Measurements from ENCODE around the gene DDX10.

DNA sequence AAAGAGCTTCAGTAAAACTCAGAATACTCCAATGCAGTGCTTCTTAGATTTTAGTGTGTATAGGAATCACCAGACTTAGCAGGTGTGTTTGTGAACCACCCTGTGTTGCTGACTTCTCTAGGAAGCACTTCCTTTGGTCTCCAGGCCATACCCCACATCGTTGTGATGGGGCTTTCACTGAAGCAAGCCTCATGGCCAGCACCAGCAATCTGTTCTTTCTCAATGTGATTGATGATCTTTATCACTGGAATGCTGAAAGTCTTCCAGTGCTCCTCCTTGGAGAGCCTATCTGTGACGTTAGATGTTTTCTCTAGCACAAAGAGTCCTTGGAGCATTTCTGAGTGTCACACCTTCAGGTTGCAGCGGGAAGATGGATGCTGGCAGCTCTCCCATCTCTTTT lies 280.5 kb downstream of the DDX10 start:
- no peak for TF ChIP-seq POLR2A (IDR thresholded peaks at IDR 0.05)
- TF ChIP-seq, protein P1, sequence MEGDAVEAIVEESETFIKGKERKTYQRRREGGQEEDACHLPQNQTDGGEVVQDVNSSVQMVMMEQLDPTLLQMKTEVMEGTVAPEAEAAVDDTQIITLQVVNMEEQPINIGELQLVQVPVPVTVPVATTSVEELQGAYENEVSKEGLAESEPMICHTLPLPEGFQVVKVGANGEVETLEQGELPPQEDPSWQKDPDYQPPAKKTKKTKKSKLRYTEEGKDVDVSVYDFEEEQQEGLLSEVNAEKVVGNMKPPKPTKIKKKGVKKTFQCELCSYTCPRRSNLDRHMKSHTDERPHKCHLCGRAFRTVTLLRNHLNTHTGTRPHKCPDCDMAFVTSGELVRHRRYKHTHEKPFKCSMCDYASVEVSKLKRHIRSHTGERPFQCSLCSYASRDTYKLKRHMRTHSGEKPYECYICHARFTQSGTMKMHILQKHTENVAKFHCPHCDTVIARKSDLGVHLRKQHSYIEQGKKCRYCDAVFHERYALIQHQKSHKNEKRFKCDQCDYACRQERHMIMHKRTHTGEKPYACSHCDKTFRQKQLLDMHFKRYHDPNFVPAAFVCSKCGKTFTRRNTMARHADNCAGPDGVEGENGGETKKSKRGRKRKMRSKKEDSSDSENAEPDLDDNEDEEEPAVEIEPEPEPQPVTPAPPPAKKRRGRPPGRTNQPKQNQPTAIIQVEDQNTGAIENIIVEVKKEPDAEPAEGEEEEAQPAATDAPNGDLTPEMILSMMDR (IDR thresholded peaks at IDR 0.05) = no peak

Measured in uterus (tissue), 2 donors.